Right forelimb (tissue), 1 donor: ENCODE data around the gene WDFY4.

ENCODE experiments used
- DNase-seq: peaks from one replicate; pipeline ENCODE4 v3.0.0-alpha.2; 2018

The WDFY4 gene

DNA sequence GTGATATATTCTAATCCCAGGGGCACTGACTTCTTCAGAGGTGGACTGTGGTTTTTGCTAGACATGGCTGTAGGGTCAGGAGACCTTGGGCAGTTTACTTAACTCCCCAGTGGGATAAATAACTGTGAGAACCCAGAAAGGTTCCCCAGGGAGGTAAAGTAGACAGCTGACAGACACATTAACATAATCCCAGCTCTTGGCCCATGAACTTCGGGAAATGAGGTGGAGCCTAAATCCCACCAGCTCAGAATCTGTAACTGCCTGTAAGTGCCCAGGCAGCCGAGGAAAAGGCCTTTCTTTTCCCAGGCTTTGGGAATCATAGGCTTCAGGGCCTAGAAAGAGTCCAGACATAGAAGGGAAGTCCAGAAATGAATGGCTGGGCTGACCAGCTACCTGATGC, 149.0 kb downstream of the WDFY4 start:
- DNase-seq, result no peak

GRCh38 chr10:48834189-48834965, 149.7 kb downstream of the WDFY4 start:
- no peak for DNase-seq

DNA sequence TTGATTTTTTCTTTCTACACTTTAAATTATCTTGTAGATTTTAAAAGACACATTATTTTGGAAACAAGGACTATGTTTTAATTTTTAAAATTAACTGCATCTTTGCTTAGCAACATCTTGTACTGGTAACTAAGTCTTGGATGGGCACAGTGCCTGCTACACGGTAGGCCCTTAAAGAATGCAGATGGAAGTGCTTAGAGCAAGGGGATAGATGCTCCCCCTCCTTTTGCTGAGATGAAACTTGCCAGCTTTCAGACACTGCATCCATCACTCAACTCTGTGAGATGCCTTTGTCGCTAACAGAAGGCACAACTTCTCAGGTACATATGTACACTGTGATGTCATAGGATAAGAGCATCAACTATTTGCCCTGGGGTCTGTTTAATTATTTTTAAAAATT, 151.1 kb downstream of the WDFY4 start:
- no peak for DNase-seq

GRCh38 chr10:48836605-48837004, 151.9 kb downstream of the WDFY4 start:
- no peak for DNase-seq

- DNase-seq, result no peak
Measured at GRCh38 chr10:48838834-48839233, 154.2 kb downstream of the WDFY4 start.

GRCh38 chr10:48839809-48840679, 155.4 kb downstream of the WDFY4 start:
- no peak for DNase-seq

DNA sequence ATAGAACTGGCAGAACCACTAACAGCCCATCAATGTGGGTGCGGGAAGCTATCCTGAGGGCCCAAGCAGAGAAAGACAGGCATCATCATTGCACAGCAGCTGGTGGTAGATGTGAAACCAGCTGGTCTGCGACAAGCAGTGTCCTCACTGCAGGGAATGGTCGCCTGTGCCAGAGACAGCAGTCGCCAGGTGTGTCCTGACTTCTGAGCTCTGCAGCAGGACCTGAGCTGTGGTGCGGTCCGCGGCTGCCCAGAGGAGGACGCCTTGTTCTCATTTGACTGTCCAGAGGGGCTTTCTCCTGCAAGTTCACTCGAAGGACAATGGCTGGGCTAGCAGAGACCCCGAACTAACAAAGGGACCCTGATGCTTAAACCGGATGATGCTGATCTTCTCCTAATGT, 157.6 kb downstream of the WDFY4 start:
- DNase-seq, result no peak

DNA sequence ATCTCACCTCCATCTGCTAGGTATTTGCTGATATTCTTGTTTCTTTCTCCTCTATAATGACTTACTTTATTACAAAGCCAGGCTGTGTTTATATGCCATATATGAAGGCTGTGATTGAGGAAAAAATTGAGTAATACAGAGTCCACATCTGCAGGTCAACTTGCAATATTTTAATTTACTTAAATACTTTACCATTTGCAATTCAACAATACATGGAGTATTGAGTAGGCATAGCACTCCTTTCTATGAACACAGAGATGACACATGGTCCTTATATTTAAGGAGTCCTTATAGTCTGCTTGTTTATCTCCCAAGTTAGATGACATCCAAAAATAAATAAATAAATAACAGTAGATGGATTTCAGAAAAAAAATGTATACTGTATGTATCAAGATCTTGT, 158.5 kb downstream of the WDFY4 start:
- DNase-seq, result no peak

DNA sequence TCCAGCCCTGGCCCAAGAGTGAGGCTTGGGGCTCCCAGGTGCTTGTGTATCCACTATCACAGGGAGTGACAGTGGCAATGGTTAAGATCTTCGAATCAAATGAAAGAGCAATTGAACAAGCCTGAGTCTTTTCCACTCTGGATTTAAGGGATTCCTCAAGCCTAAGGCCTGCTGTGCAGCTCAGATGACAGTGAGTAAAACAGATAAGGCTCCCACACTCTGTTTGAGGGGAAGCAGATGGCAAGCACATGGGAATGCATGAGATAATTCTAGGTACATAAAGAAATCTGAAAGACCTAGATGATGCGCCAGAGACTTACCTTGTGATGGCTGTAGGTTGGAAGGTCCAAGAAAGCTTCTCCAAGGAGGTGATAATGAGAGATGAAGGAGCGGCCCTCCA, 159.9 kb downstream of the WDFY4 start:
- no peak for DNase-seq

DNA sequence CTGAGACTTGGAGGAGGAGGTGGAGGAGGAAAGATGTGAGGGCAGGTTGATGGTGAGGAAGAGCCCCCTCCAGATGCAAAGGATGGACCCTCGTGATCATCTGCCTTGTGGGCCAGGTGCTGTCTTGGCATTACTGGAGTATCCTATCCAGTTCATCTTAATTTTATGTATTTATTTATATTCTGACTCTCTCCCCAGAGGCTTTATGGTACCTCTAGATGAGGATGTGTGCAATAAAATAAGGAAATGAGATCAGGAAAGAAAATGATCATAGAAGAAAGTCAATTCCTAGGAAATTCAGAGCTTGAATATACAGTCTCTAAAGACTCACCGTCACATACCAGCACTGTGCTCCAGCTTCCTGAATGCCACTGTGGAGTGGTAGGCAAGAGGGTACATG, 160.8 kb downstream of the WDFY4 start:
- no peak for DNase-seq

DNA sequence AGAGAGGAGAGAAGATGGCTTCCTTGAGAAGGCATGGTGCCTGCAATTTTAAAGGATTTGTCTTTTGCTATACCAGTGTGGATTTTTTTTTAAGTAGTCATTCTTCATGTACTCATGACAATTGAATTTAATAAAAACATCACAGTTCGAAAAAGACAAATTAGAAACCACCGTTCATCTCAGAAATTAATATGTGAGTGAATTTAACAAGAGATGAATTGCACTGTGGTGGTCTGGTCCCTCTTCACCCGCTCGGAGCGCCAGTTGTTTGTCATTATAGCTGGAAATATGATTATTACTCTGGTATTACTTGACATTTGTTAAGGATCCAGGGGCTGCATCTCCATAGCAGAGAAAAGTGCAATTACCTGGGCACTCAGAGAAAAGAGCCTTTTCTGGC, 163.0 kb downstream of the WDFY4 start:
- DNase-seq, result no peak

DNA sequence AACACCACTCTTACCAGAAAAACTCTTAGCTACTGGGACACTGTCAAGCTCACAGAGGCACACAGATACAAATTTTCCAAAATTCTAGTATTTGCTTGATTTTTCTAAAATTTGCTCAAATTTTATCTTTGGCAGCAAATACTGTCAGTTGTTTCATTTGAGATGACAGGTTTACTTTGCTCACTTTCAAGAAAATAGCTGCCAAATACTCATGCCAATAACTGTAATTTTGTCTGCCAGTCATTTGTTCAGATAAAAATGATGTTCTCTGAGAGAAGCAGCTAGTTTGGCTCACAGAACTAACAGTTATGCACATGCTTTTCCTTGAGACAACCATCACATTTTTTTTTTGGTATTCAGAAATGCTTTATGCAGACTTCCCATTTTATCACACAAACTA, 172.2 kb downstream of the WDFY4 start:
- DNase-seq, result no peak

DNA sequence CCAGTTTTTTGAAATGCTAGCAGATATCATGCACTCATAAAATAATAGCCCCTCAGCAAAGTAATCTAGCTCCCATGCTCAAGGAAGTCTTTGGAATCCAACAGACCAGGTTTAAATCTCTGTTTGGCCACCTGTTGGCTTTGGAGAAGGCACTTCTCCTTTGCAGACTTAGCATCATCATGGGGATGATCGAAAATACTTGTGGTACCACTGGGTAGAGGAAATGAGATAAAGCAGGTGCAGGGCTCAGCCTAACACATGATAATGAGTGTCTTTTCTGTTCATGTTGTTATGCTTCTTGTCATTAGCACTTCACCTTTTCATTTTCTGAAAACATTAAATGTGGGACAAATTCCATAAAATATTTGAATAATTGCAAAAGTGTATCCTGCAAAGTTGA, 187.6 kb downstream of the WDFY4 start:
- DNase-seq, result no peak

DNA sequence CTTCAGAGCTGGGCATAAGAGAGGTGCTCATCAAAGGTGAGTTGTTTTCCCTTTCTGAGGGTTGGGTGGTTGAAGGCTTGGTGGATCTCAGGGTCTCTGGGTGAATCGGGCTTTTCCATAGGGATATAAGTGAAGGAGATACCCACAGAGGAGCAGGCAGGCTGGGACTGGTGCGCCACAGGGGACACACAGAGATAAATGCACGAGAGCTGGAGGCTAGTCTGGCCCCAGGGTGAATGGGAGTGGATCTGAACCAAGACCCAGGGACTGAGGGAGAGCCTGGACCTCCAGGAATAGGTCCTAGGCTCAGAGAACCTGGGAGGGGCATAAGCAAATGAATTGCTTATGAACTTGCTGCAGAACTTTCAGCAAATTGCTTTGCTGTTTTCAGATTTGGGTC, 193.4 kb downstream of the WDFY4 start:
- DNase-seq, result no peak

DNA sequence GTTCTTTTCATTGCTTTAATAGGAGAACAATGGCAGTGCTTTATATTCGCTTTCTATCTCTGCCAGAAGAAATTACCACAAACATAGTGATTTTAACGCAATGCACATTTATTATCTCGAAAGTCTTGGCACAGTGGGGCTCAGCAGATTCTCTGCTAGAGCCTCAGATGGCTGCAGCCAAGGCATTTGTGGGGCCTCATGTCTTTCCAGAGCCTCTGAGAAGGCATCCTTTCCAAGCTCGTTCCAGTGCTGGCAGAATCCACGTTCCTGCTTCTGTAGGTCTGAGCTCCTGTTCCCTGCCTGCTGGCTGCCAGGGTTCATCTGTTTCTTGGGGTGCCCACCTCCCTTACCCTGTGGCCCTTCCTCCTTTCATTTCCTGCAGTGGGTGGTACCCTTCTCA, 194.8 kb downstream of the WDFY4 start:
- no peak for DNase-seq

- no peak for DNase-seq
Measured at GRCh38 chr10:48880016-48880705, 195.5 kb downstream of the WDFY4 start.

DNA sequence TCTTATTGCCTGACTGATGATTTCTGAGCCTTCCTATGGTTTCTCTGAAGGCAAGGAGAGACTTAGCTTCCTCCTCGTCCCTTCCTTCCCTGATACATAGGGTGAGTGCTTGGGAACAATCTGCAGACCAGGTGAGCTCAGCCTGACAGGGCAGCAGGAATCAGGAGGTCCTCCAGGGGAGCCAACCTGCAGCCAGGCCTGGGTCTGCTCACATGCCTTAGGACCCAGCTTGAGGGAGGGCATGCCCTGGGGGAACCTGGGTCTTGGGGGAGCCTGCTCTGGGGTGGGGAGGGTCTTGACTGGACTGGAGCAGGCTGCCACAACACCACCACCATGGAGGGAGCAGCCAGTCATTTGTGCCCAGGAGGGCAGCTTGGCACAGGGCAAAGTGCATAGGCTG, 197.3 kb downstream of the WDFY4 start:
- no peak for DNase-seq

DNA sequence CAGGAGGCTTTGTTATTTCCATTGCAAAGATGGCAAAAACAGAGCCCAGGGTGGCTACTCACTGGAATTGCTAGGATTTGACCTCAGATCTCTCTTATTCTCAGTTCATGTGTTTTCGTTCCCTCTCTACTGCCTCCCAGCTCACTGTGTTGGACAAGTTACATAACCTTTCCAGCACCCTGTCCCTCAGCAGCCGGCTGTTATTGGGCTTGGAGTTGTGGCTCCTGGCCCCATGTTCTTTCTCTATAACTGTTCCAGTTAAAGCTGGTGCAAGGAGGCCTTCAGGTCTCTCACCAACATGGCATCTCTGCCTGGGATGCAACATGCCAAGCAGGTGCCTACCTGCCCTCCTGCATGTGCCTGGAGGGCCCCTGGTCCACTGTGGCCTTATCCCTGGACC, 198.2 kb downstream of the WDFY4 start:
- DNase-seq, result no peak

GRCh38 chr10:48883701-48884100, 199.0 kb downstream of the WDFY4 start:
- DNase-seq, result no peak

DNA sequence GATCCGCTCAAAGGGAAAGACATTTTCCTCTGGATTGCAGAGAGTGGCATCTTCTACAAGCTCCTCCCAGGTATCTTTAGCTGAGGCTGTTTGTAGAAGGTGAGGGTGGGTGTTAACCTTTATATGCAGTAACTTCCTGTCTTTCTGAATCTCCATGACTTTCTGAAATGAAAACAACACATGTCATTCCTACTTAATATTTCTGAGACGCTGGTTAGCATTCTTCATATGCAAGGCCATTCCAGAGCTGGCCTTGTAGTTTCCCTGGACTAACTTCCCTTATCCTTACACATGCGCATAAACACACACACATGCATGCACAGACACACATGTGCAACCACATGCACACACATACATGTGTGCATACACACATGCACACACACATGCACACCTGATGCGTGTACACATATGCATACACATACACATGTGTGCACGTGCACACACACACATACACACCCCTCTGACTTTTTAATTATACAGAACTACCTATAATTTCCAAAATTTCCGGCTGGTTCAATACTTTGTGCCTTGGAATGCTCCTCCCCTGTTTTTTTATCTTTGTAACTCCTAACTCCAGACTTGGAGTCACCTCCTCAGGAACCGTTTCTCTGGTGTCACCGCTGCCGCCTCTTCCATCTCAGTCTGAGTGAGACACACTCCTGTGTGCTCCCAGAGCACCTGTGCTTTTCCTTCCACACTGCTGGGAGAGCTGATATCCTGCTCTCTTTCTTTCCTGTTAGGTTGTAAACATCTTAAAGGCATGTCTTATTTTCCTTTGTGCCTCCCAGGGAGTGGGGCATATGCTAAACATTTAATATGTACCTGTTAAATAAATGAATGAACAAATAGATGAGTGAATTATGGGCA, 199.7 kb downstream of the WDFY4 start:
- DNase-seq, result no peak

DNA sequence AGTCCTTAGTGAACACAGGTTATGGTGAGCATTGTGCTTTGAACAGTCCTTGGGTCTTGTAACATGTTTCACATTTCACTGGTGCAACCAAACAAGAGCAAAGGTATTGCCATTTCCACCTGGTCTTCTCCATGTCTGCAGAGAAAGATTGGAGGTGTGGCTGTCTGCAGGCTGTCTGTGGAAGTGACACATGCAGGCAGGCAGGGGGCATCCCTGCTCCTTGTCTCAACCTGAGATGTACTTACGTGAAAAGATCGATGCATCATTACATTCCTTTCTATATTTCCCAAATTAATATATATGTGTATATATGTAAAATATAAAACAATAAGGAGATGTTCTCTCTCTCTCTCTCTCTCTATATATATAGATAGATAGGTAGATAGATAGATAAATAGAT, 200.7 kb downstream of the WDFY4 start:
- DNase-seq, result no peak

GRCh38 chr10:48887982-48888381, 203.3 kb downstream of the WDFY4 start:
- no peak for DNase-seq
